ENCODE measurements around the gene TBCB. TPM values are rescaled to one million over a fixed set of nuclear protein-coding genes. Genes with fewer than 3 reads are reported as not detected.
"Not testable (repeated sequence)": the region's sequence is repeated elsewhere in the genome, so short reads cannot be mapped to it uniquely, and the experiment has no call there.

TBCB gene
- total RNA-seq, 2 donors from 2014 or later: 86.2 to 86.8 TPM

GRCh38 chr19:36128392-36128736 lies 13.1 kb downstream of the TBCB start:
- ATAC-seq (replicated peaks in 1 of 2): no peak
- no peak for DNase-seq
- peaks cover 4 to 7% of the 10 kb centered on the region in 2 donors for H3K36me3 Mint-ChIP-seq (ENCODE audit: insufficient read depth in 2 of 2)
- no peaks in the 10 kb centered on the region for H3K9me3 Mint-ChIP-seq
- peak overlapping the region; percentile 33 for H3K27ac Mint-ChIP-seq
- no peaks in the 10 kb centered on the region for H3K27me3 Mint-ChIP-seq (ENCODE audit: low read depth)
- peak overlapping the region; percentile 87 to 92 for H3K4me3 Mint-ChIP-seq
- H3K4me1 Mint-ChIP-seq (ENCODE audit: low read depth): peaks cover 36% of the 10 kb centered on the region

- not testable (repeated sequence) for H3K4me3 Mint-ChIP-seq; H3K27ac Mint-ChIP-seq; H3K27me3 Mint-ChIP-seq (ENCODE audit: low read depth); DNase-seq; H3K9me3 Mint-ChIP-seq; H3K36me3 Mint-ChIP-seq (ENCODE audit: insufficient read depth in 2 of 2); ATAC-seq (replicated peaks in 1 of 2)
- peaks cover 40% of the 10 kb centered on the region for H3K4me1 Mint-ChIP-seq (ENCODE audit: low read depth)
These were observed 16.0 kb downstream of the TBCB start for GRCh38 chr19:36131221-36131620.

GRCh38 chr19:36134867-36135266 lies 19.6 kb downstream of the TBCB start:
- H3K27ac Mint-ChIP-seq; H3K9me3 Mint-ChIP-seq; H3K36me3 Mint-ChIP-seq (ENCODE audit: insufficient read depth in 2 of 2); H3K4me3 Mint-ChIP-seq; DNase-seq; ATAC-seq (replicated peaks in 1 of 2); H3K27me3 Mint-ChIP-seq (ENCODE audit: low read depth): not testable (repeated sequence)
- peaks cover 33% of the 10 kb centered on the region for H3K4me1 Mint-ChIP-seq (ENCODE audit: low read depth)

- Mint-ChIP-seq H3K27me3 (ENCODE audit: low read depth) (no peaks in the 10 kb centered on the region), H3K9me3 (no peaks in the 10 kb centered on the region), H3K4me3 (peak overlapping the region; percentile 51 to 52), H3K36me3 (ENCODE audit: insufficient read depth in 2 of 2) (peaks cover 9% of the 10 kb centered on the region in 2 donors), H3K4me1 (ENCODE audit: low read depth) (peaks cover 40% of the 10 kb centered on the region), H3K27ac (no peak overlapping the region)
- DNase-seq: no peak
- no peak for ATAC-seq (replicated peaks in 1 of 2)
These were observed 21.9 kb downstream of the TBCB start for GRCh38 chr19:36136964-36137686.

GRCh38 chr19:36139120-36139472 lies 23.8 kb downstream of the TBCB start:
- Mint-ChIP-seq H3K27ac (peak overlapping the region; percentile 85), H3K4me3 (peak overlapping the region; percentile 89 to 97), H3K36me3 (ENCODE audit: insufficient read depth in 2 of 2) (peaks cover 13 to 14% of the 10 kb centered on the region in 2 donors), H3K9me3 (no peaks in the 10 kb centered on the region), H3K27me3 (ENCODE audit: low read depth) (no peaks in the 10 kb centered on the region), H3K4me1 (ENCODE audit: low read depth) (peaks cover 29% of the 10 kb centered on the region)
- DNase-seq: no peak
- no peak for ATAC-seq (replicated peaks in 1 of 2)

GRCh38 chr19:36139473-36140303 lies 24.4 kb downstream of the TBCB start, which contains the start of gene CAPNS1:
CAPNS1 (plus strand) TSS chr19:36140066; CDS start chr19:36141012, 946 bp downstream.
- Mint-ChIP-seq H3K9me3 (no peaks in the 10 kb centered on the region), H3K4me1 (ENCODE audit: low read depth) (peaks cover 29% of the 10 kb centered on the region), H3K4me3 (peak within 1 kb of the TSS; percentile 89 to 97), H3K36me3 (ENCODE audit: insufficient read depth in 2 of 2) (peaks cover 13 to 14% of the 10 kb centered on the region in 2 donors), H3K27ac (peak within 1 kb of the TSS; percentile 94), H3K27me3 (ENCODE audit: low read depth) (no peaks in the 10 kb centered on the region)
- DNase-seq (peak; percentile 95 to 98), ATAC-seq (replicated peaks in 1 of 2) (peak; percentile 79 to 81)

- peak; percentile 27 to 36 for ATAC-seq (replicated peaks in 1 of 2)
- Mint-ChIP-seq H3K27ac (peak overlapping the region; percentile 94), H3K4me3 (peak overlapping the region; percentile 89 to 97), H3K9me3 (no peaks in the 10 kb centered on the region), H3K27me3 (ENCODE audit: low read depth) (no peaks in the 10 kb centered on the region), H3K4me1 (ENCODE audit: low read depth) (peaks cover 28% of the 10 kb centered on the region), H3K36me3 (ENCODE audit: insufficient read depth in 2 of 2) (peaks cover 13 to 14% of the 10 kb centered on the region in 2 donors)
- DNase-seq: peak; percentile 45 to 46
These were observed 25.2 kb downstream of the TBCB start for GRCh38 chr19:36140304-36141038.

GRCh38 chr19:36141039-36141927 lies 26.0 kb downstream of the TBCB start:
- DNase-seq: peak; percentile 88 to 95
- Mint-ChIP-seq H3K4me3 (peak overlapping the region; percentile 89 to 97), H3K9me3 (no peaks in the 10 kb centered on the region), H3K36me3 (ENCODE audit: insufficient read depth in 2 of 2) (peaks cover 18 to 20% of the 10 kb centered on the region in 2 donors), H3K27ac (peak overlapping the region; percentile 78), H3K4me1 (ENCODE audit: low read depth) (peaks cover 20% of the 10 kb centered on the region), H3K27me3 (ENCODE audit: low read depth) (no peaks in the 10 kb centered on the region)
- peak; percentile 66 to 74 for ATAC-seq (replicated peaks in 1 of 2)

- Mint-ChIP-seq H3K36me3 (ENCODE audit: insufficient read depth in 2 of 2) (peaks cover 22 to 27% of the 10 kb centered on the region in 2 donors), H3K9me3 (no peaks in the 10 kb centered on the region), H3K4me1 (ENCODE audit: low read depth) (peaks cover 15% of the 10 kb centered on the region), H3K4me3 (peak overlapping the region in 1 of 2 donors; percentile 14), H3K27me3 (ENCODE audit: low read depth) (no peaks in the 10 kb centered on the region), H3K27ac (no peak overlapping the region)
- ATAC-seq (replicated peaks in 1 of 2): no peak
- no peak for DNase-seq
These were observed 26.8 kb downstream of the TBCB start for GRCh38 chr19:36142046-36142445.

- DNase-seq: no peak
- peak overlapping the region in 1 of 2 donors; percentile 14 for H3K4me3 Mint-ChIP-seq
- ATAC-seq (replicated peaks in 1 of 2): no peak
- no peak overlapping the region for H3K27ac Mint-ChIP-seq
- H3K36me3 Mint-ChIP-seq (ENCODE audit: insufficient read depth in 2 of 2): peaks cover 24 to 29% of the 10 kb centered on the region in 2 donors
- H3K27me3 Mint-ChIP-seq (ENCODE audit: low read depth): no peaks in the 10 kb centered on the region
- H3K4me1 Mint-ChIP-seq (ENCODE audit: low read depth): peaks cover 17% of the 10 kb centered on the region
- H3K9me3 Mint-ChIP-seq: no peaks in the 10 kb centered on the region
These were observed 27.2 kb downstream of the TBCB start for GRCh38 chr19:36142496-36142895.

GRCh38 chr19:36144624-36145023 lies 29.4 kb downstream of the TBCB start:
- ATAC-seq (replicated peaks in 1 of 2) (no peak), DNase-seq (no peak)
- Mint-ChIP-seq H3K36me3 (ENCODE audit: insufficient read depth in 2 of 2) (peaks cover 27 to 29% of the 10 kb centered on the region in 2 donors), H3K27ac (no peak overlapping the region), H3K9me3 (no peaks in the 10 kb centered on the region), H3K27me3 (ENCODE audit: low read depth) (no peaks in the 10 kb centered on the region), H3K4me1 (ENCODE audit: low read depth) (peaks cover 17% of the 10 kb centered on the region), H3K4me3 (no peak overlapping the region)
